Activated T-helper 17 cell treated with anti-CD3 and anti-CD28 coated beads, Interleukin-2, amount 50 U/mL, for 72 hours (primary cell): ENCODE results near the gene MRPL4. TPM values are rescaled to one million over a fixed set of nuclear protein-coding genes. Genes with fewer than 3 reads are reported as not detected.
"Not testable (repeated sequence)": the region's sequence is repeated elsewhere in the genome, so short reads cannot be mapped to it uniquely, and the experiment has no call there.

Experiments used
- ATAC-seq: fragments of 150-1000 bp; cut with Tn5 transposase; replicated peaks from 2 replicates; pipeline ENCODE4 v1.10.0; 2021; ENCODE audit warnings: mild to moderate bottlenecking, moderate library complexity
- H3K27ac Mint-ChIP-seq: one replicate; pipeline ENCODE4 v1.8.0; 2022; ENCODE audit warnings: mixed read lengths
- H3K27me3 Mint-ChIP-seq: one replicate; pipeline ENCODE4 v1.8.0; 2022; ENCODE audit warnings: mixed read lengths
- H3K36me3 Mint-ChIP-seq: one replicate; pipeline ENCODE4 v1.8.0; 2022; ENCODE audit warnings: low read depth, mild to moderate bottlenecking, mixed read lengths
- H3K4me1 Mint-ChIP-seq: one replicate; pipeline ENCODE4 v1.8.0; 2022; ENCODE audit warnings: mixed read lengths
- H3K4me3 Mint-ChIP-seq: one replicate; pipeline ENCODE4 v1.8.0; 2022; ENCODE audit warnings: mild to moderate bottlenecking, mixed read lengths
- H3K9me3 Mint-ChIP-seq: one replicate; pipeline ENCODE4 v1.8.0; 2022; ENCODE audit warnings: mixed read lengths
- total RNA-seq, 2 donors: library from RNA; stranded (reverse); gene quantifications; one replicate each; pipeline ENCODE4 v1.2.3, GENCODE V29; 2022

MRPL4 gene
- total RNA-seq, 2 donors from 2014 or later, result 61.1 to 142 TPM

- no peaks in the 10 kb centered on the region for H3K27me3 Mint-ChIP-seq
- H3K4me3 Mint-ChIP-seq, result peak overlapping the region; percentile 57
- peaks cover 5% of the 10 kb centered on the region for H3K36me3 Mint-ChIP-seq
- peaks cover 9% of the 10 kb centered on the region for H3K4me1 Mint-ChIP-seq
- H3K9me3 Mint-ChIP-seq, result no peaks in the 10 kb centered on the region
- ATAC-seq, result peak; percentile 31
- H3K27ac Mint-ChIP-seq, result peak overlapping the region; percentile 56
Observed at GRCh38 chr19:10238172-10238783, 13.7 kb upstream of the MRPL4 start.

- not testable (repeated sequence) for H3K27ac Mint-ChIP-seq, H3K4me1 Mint-ChIP-seq, H3K36me3 Mint-ChIP-seq, H3K4me3 Mint-ChIP-seq, H3K9me3 Mint-ChIP-seq, H3K27me3 Mint-ChIP-seq
- ATAC-seq, result peak; percentile 39
Observed at GRCh38 chr19:10241826-10242449, 10.1 kb upstream of the MRPL4 start.

- H3K27me3 Mint-ChIP-seq, result no peaks in the 10 kb centered on the region
- no peaks in the 10 kb centered on the region for H3K9me3 Mint-ChIP-seq
- no peak overlapping the region for H3K4me3 Mint-ChIP-seq
- H3K4me1 Mint-ChIP-seq, result no peaks in the 10 kb centered on the region
- no peaks in the 10 kb centered on the region for H3K36me3 Mint-ChIP-seq
- H3K27ac Mint-ChIP-seq, result no peak overlapping the region
- no peak for ATAC-seq
Observed at GRCh38 chr19:10243606-10244005, 8.4 kb upstream of the MRPL4 start.

- H3K36me3 Mint-ChIP-seq, result no peaks in the 10 kb centered on the region
- no peaks in the 10 kb centered on the region for H3K4me1 Mint-ChIP-seq
- peak overlapping the region; percentile 25 for H3K27ac Mint-ChIP-seq
- peak; percentile 28 for ATAC-seq
- H3K4me3 Mint-ChIP-seq, result no peak overlapping the region
- H3K9me3 Mint-ChIP-seq, result no peaks in the 10 kb centered on the region
- no peaks in the 10 kb centered on the region for H3K27me3 Mint-ChIP-seq
Observed at GRCh38 chr19:10245189-10245939, 6.7 kb upstream of the MRPL4 start.

- H3K4me3 Mint-ChIP-seq, result no peak overlapping the region
- peaks cover under 1% of the 10 kb centered on the region for H3K36me3 Mint-ChIP-seq
- H3K9me3 Mint-ChIP-seq, result no peaks in the 10 kb centered on the region
- H3K27ac Mint-ChIP-seq, result no peak overlapping the region
- H3K4me1 Mint-ChIP-seq, result no peaks in the 10 kb centered on the region
- H3K27me3 Mint-ChIP-seq, result no peaks in the 10 kb centered on the region
- ATAC-seq, result no peak
Observed at GRCh38 chr19:10246511-10246910, 5.5 kb upstream of the MRPL4 start.

- H3K36me3 Mint-ChIP-seq, result peaks cover 60% of the 10 kb centered on the region
- H3K4me1 Mint-ChIP-seq, result peaks cover 8% of the 10 kb centered on the region
- H3K9me3 Mint-ChIP-seq, result no peaks in the 10 kb centered on the region
- no peaks in the 10 kb centered on the region for H3K27me3 Mint-ChIP-seq
- peak overlapping the region; percentile 92 for H3K4me3 Mint-ChIP-seq
- H3K27ac Mint-ChIP-seq, result peak overlapping the region; percentile 94
- ATAC-seq, result no peak
Observed at GRCh38 chr19:10252707-10253106, 693 bp downstream of the MRPL4 start.

- H3K36me3 Mint-ChIP-seq, result peaks cover 75% of the 10 kb centered on the region
Observed at GRCh38 chr19:10254244-10254643, 2.2 kb downstream of the MRPL4 start.

GRCh38 chr19:10255358-10255757, 3.3 kb downstream of the MRPL4 start:
- H3K27me3 Mint-ChIP-seq, result no peaks in the 10 kb centered on the region
- H3K4me3 Mint-ChIP-seq, result no peak overlapping the region
- H3K36me3 Mint-ChIP-seq, result peaks cover 83% of the 10 kb centered on the region
- H3K9me3 Mint-ChIP-seq, result no peaks in the 10 kb centered on the region
- no peak overlapping the region for H3K27ac Mint-ChIP-seq
- no peak for ATAC-seq
- H3K4me1 Mint-ChIP-seq, result peaks cover 13% of the 10 kb centered on the region

More at GRCh38 chr19:10254244-10254643, 2.2 kb downstream of the MRPL4 start:
- Mint-ChIP-seq H3K9me3 (no peaks in the 10 kb centered on the region), H3K4me1 (peaks cover 8% of the 10 kb centered on the region), H3K27ac (peak overlapping the region; percentile 36), H3K27me3 (no peaks in the 10 kb centered on the region), H3K4me3 (peak overlapping the region; percentile 92)
- no peak for ATAC-seq

- H3K36me3 Mint-ChIP-seq, result peaks cover 82% of the 10 kb centered on the region
Observed at GRCh38 chr19:10256551-10256950, 4.5 kb downstream of the MRPL4 start.

GRCh38 chr19:10256970-10257615, 5.1 kb downstream of the MRPL4 start:
- H3K27me3 Mint-ChIP-seq, result no peaks in the 10 kb centered on the region
- peak overlapping the region; percentile 27 for H3K27ac Mint-ChIP-seq
- no peak for ATAC-seq
- H3K4me1 Mint-ChIP-seq, result peaks cover 13% of the 10 kb centered on the region
- H3K36me3 Mint-ChIP-seq, result peaks cover 77% of the 10 kb centered on the region
- no peak overlapping the region for H3K4me3 Mint-ChIP-seq
- no peaks in the 10 kb centered on the region for H3K9me3 Mint-ChIP-seq

More at GRCh38 chr19:10256551-10256950, 4.5 kb downstream of the MRPL4 start:
- ATAC-seq, result no peak
- no peak overlapping the region for H3K4me3 Mint-ChIP-seq
- no peak overlapping the region for H3K27ac Mint-ChIP-seq
- no peaks in the 10 kb centered on the region for H3K27me3 Mint-ChIP-seq
- no peaks in the 10 kb centered on the region for H3K9me3 Mint-ChIP-seq
- peaks cover 13% of the 10 kb centered on the region for H3K4me1 Mint-ChIP-seq

GRCh38 chr19:10258080-10258710, 6.2 kb downstream of the MRPL4 start:
- no peak overlapping the region for H3K4me3 Mint-ChIP-seq
- no peaks in the 10 kb centered on the region for H3K27me3 Mint-ChIP-seq
- H3K9me3 Mint-ChIP-seq, result no peaks in the 10 kb centered on the region
- no peak for ATAC-seq
- peaks cover 13% of the 10 kb centered on the region for H3K4me1 Mint-ChIP-seq
- H3K27ac Mint-ChIP-seq, result no peak overlapping the region
- H3K36me3 Mint-ChIP-seq, result peaks cover 68% of the 10 kb centered on the region

GRCh38 chr19:10259162-10259905, 7.3 kb downstream of the MRPL4 start:
- peak overlapping the region; percentile 84 for H3K4me3 Mint-ChIP-seq
- ATAC-seq, result peak; percentile 80
- H3K27me3 Mint-ChIP-seq, result no peaks in the 10 kb centered on the region
- H3K4me1 Mint-ChIP-seq, result peaks cover 5% of the 10 kb centered on the region
- H3K36me3 Mint-ChIP-seq, result peaks cover 57% of the 10 kb centered on the region
- peak overlapping the region; percentile 94 for H3K27ac Mint-ChIP-seq
- H3K9me3 Mint-ChIP-seq, result no peaks in the 10 kb centered on the region

GRCh38 chr19:10260141-10260584, 8.1 kb downstream of the MRPL4 start:
- Mint-ChIP-seq H3K4me1 (peaks cover 5% of the 10 kb centered on the region), H3K36me3 (peaks cover 48% of the 10 kb centered on the region), H3K27ac (peak overlapping the region; percentile 94), H3K9me3 (no peaks in the 10 kb centered on the region), H3K27me3 (no peaks in the 10 kb centered on the region), H3K4me3 (peak overlapping the region; percentile 84)
- peak; percentile 85 for ATAC-seq
